ENCODE measurements around the gene GPR89B. TPM values are rescaled to one million over a fixed set of nuclear protein-coding genes. Genes with fewer than 3 reads are reported as not detected.
"Not testable (repeated sequence)": the region's sequence is repeated elsewhere in the genome, so short reads cannot be mapped to it uniquely, and the experiment has no call there.

GPR89B gene
- total RNA-seq, 4 donors from 2014 or later: 14.8 to 21.9 (median 16.0) TPM

DNA sequence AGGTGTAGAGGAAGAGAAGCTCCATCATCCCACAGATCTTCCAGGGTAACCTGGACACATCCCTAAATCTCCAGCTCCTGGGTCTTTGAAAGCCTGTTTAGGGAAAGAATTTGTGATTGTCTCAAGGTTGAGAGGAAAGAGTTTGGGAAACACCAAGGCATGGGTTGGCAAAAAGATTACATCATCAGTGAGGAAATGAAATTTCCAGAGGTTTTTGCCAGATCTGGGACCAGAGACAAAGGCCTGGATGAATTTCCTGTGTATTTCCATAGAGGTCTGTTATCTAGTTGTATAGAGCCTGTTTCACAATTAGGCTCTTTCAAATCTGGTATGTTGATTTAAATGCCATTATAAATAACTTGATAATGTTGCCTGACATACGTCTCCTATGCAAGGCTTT lies 82.3 kb downstream of the GPR89B start:
- no peak for DNase-seq
- no peaks in the 10 kb centered on the region for H3K36me3 ChIP-seq
- TF ChIP-seq POLR2A (IDR thresholded peaks at IDR 0.05) (no peak), CTCF (IDR thresholded peaks at IDR 0.05) (no peak)
- H3K9me3 ChIP-seq: no peaks in the 10 kb centered on the region
- no peak overlapping the region for H3K4me3 ChIP-seq (replicated peaks in 1 of 3)
- WGBS, 2 donors: 60 to 74% methylated on average over 1 of the region's 1 CpG
- no peaks in the 10 kb centered on the region for H3K4me1 ChIP-seq
- H3K27ac ChIP-seq: no peak overlapping the region
- intact Hi-C loops (cut with DNase I): no loop called here
- peaks cover 6% of the 10 kb centered on the region for H3K27me3 ChIP-seq

DNA sequence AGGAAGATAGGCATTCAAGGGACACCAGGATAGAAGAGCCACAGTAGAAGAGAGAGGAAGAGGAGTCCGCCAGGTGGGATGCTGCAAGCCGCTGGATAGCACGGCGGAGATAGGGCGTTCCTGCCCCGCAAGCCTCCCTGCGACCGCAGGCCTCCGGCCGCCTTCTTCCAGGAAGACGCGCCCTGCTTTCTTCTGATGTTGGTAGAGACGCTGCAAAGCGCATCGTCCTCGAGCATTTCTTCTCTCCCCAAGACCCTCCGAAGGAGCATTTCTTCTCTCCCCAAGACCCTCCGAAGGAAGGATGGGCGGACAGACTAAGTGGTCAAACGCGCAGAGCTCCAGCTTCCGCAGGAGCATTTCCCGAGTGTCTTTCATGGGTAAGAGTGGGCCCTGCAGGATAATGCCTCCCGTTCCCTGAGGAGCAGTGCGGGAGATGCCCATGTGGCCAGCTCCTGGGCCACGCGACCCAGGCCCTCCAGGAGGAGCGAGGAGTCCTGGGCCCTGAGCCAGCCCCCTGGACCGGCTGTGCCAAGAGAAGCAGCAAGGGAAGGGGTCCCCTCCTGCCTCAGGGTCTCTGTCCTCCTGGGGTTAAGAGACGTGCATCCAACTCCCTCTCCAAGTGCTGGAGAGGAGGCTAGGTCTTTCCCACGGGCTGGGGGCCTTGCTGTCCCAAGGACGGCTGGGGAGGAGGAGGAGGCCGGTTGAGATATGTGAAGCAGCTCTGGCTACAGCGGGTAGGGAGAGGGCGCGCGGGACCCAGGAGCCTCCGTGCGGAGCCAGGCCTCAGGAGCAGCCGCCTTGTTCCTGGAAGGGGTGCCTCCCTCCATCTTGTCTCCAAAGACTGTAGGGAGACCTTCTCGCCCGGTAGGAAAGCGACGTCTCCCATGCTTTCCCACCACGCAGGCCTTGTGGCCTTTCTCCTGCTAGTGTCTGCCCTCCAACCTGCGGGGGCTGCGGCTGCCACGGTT lies 85.2 kb downstream of the GPR89B start:
- H3K27ac ChIP-seq; DNase-seq; H3K27me3 ChIP-seq; H3K4me1 ChIP-seq; intact Hi-C loops (cut with DNase I); H3K4me3 ChIP-seq (replicated peaks in 1 of 3); H3K9me3 ChIP-seq; H3K36me3 ChIP-seq: not testable (repeated sequence)
- WGBS, 2 donors: 33 to 38% methylated on average over 28 to 34 of the region's 48 CpGs

DNA sequence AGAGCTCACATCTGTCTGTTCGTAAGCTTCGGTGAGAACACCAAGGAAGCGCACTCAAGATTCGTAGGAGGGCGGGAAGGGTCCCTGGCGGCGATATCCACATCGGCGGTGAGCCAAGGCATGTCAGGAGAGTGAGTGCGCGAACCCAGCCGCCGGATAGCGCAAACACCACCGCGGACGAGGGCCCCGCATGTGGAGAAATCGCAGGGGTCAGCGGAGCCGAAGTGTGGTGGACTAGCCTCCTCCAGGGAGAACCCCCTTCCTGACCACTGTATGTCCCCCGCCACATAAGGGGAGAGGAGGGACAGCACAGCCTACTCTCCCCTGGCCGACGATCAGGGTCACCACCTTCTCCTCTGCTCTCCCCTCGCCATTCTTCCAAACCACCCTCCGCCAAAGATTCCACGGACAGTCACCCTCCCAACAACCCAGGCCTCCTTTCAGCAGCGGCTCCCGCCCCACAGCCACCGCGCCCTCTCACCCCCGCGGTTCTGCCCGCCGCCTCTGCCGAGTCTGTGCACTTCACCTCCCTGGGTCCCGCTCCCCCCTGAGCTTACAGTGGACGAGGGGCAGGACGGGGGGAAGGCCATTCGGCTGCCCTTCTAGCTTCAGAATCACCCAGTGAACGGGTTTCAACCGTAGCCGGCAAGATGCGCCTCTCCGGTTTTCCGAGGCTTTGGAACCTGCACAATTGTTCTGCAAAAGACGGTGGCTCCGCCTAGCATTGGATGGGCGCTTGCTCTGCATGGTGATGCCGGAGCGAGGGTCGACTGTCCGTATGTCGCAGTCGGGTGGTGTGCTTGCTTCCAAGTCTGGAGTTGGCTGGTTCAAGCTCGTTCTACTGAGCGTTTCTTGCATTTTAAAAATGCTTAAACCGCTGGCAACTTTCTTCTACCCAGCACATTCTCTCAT lies 86.3 kb downstream of the GPR89B start:
- H3K4me3 ChIP-seq (replicated peaks in 1 of 3): not testable (repeated sequence)

DNA sequence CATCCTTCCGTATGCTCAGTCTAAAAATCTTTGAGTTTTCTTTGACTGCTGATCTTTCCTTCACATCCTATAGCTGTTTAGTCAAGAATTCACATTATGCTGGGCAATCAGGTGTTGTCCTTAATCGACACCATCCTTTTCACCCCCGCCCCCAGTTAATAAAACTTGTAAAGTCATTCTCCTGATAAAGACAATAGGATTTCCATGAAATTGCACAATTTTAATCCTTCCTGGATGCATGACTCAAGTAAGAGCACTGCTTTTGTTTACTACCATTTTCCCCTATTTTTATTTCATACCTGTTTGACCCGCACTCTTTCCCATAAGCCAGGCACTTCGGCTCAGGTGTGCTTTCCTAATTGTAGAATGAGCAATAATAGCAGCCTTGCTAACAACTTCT lies 96.7 kb downstream of the GPR89B start:
- H3K4me3 ChIP-seq (replicated peaks in 1 of 3); H3K27ac ChIP-seq; H3K9me3 ChIP-seq; intact Hi-C loops (cut with DNase I); H3K27me3 ChIP-seq; H3K36me3 ChIP-seq; DNase-seq; H3K4me1 ChIP-seq: not testable (repeated sequence)
- 92% methylated on average over 5 of the region's 5 CpGs for WGBS, 2 donors

More for the DNA sequence above, 86.3 kb downstream of the GPR89B start:
- H3K36me3 ChIP-seq; H3K4me1 ChIP-seq; H3K27ac ChIP-seq; DNase-seq; H3K27me3 ChIP-seq; intact Hi-C loops (cut with DNase I); H3K9me3 ChIP-seq: not testable (repeated sequence)
- 4% methylated on average over 9 to 14 of the region's 58 CpGs for WGBS, 2 donors

DNA sequence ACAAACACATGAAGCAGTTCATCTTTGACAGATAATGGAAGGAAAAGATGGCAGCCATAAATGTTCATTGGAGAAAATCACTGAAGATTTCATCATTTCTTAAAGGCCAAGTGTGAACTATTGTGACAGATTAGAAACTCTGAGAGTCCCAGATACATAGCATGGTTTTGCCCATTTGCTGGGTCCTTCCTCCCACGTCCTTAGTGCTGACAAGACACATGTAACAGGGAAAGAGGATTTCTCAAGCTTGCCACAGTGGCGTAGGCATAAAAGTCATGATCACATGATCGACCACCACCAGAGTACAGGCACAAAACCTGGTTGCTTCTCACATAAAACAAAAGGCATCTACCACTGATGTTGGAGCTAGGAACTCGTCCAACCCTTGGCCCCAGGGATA lies 98.8 kb downstream of the GPR89B start:
- H3K27ac ChIP-seq; intact Hi-C loops (cut with DNase I); H3K9me3 ChIP-seq; H3K4me1 ChIP-seq; H3K27me3 ChIP-seq; H3K36me3 ChIP-seq; H3K4me3 ChIP-seq (replicated peaks in 1 of 3); DNase-seq: not testable (repeated sequence)
- WGBS, 2 donors: no CpG with 5 or more reads among the region's 4 CpGs

GRCh38 chr1:148032247-148032646 lies 104.0 kb downstream of the GPR89B start:
- DNase-seq; H3K27me3 ChIP-seq; H3K4me1 ChIP-seq; H3K36me3 ChIP-seq; H3K9me3 ChIP-seq; H3K27ac ChIP-seq; H3K4me3 ChIP-seq (replicated peaks in 1 of 3); intact Hi-C loops (cut with DNase I): not testable (repeated sequence)
- 13 to 34% methylated on average over 3 of the region's 3 CpGs for WGBS, 2 donors

- intact Hi-C loops (cut with DNase I); DNase-seq; H3K27me3 ChIP-seq; H3K9me3 ChIP-seq; H3K27ac ChIP-seq; H3K4me1 ChIP-seq; H3K4me3 ChIP-seq (replicated peaks in 1 of 3); H3K36me3 ChIP-seq: not testable (repeated sequence)
- no CpG with 5 or more reads among the region's 25 CpGs for WGBS, 2 donors
Observed at GRCh38 chr1:148032690-148033089, 104.5 kb downstream of the GPR89B start.

DNA sequence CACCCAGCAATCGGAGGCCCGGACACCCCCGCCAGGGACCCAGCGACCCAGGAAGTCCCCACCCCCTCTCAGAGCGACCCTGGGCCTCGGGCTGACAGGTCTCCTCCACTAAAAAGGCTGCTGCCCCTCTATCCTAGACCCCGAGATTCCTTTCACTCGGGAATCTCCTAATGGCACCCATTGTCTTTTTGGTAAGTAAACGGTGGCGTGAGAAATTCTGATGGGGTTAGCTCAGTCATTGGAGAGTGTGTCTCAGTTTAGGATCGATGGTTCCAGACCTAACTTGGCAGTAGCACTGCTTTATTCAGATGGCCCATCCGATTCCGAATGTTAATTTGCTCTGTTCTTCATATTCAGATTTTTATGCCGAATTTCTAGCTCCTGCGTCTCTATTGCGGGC lies 104.9 kb downstream of the GPR89B start:
- DNase-seq; H3K4me1 ChIP-seq; H3K36me3 ChIP-seq; H3K4me3 ChIP-seq (replicated peaks in 1 of 3); H3K27me3 ChIP-seq; H3K9me3 ChIP-seq; intact Hi-C loops (cut with DNase I); H3K27ac ChIP-seq: not testable (repeated sequence)
- 8 to 11% methylated on average over 9 to 11 of the region's 16 CpGs for WGBS, 2 donors

GRCh38 chr1:148037850-148038461 lies 109.7 kb downstream of the GPR89B start:
- Histone ChIP-seq H3K27ac (peak overlapping the region in 1 of 3 donors; percentile 63), H3K4me3 (replicated peaks in 1 of 3) (peak overlapping the region in 1 of 3 donors; percentile 55)
- H3K4me1 ChIP-seq; intact Hi-C loops (cut with DNase I); H3K36me3 ChIP-seq; H3K9me3 ChIP-seq; DNase-seq; H3K27me3 ChIP-seq: not testable (repeated sequence)
- WGBS, 2 donors: 16 to 37% methylated on average over 6 of the region's 21 CpGs

Data from thyroid gland (tissue), 4 donors.